HG02642 (cell line): Measurements from ENCODE around the gene MAPKAP1.
A peak's percentile ranks its signal among the peaks of the same experiment; 100 is the strongest.

Experiments used
- ATAC-seq: cut with Tn5 transposase; IDR thresholded peaks from one replicate; pipeline ENCODE4 v1.9.1; 2021; ENCODE audit warnings: mild to moderate bottlenecking; ENCODE audit not compliant: unreplicated experiment, poor library complexity

Gene MAPKAP1

DNA sequence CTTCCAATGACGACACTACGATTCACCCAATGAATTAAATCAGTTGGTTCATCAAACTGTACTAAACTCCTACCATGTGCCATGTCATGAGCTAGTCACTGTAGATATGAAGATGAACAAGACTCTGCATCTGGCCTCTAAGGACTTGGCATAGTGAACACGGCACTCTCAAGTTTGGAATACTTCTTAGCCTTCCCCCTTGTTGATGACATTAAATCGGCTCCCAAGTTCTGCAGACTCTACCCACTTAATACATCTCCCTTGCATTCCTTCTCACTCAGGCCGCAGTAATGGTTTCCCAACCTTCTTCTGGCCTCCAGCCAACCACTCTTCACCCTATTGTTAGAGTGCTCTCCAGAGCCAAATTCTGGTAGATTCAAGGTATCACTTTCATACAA, 184.7 kb downstream of the MAPKAP1 start:
- ATAC-seq = no peak

DNA sequence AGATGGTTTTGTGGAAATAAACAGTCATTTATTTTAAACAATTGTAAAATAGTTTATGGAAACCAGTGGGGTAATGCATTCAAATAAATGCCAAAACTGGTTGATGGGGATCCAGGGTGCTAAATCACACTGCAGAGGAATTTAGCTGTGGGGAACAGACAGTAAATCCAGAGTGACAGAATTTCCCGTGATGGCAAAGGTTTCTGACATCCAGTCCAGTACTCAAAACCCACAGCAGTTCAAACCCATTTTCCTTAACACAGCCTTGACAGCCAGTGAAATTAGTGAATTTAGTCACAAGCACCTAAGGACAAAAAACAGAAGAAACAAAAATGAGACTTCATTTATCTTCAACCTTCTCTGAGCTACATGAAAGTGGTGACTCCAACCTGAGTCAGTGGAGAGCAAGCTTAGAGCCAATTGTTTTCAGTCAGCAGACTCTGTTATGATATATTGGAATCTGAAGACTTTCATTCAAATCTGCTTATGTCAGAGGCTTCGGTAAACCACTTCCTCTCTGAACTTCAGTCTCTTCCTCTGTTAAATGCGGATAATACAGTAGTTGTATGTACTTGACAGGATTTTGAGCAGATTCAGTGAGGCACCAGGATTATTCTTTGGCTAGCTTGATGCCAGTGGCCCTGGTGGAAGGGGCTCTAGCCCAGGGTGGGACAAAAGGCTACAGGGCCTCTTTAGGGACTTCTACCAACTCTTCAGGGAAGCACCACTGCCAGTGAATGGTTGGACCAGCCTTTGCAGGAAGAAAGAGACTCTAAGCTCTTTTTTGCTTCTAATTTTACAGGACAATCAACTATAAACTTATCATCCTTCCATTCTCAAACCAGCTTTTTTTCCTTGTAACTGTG, 185.3 kb downstream of the MAPKAP1 start:
- ATAC-seq = no peak

DNA sequence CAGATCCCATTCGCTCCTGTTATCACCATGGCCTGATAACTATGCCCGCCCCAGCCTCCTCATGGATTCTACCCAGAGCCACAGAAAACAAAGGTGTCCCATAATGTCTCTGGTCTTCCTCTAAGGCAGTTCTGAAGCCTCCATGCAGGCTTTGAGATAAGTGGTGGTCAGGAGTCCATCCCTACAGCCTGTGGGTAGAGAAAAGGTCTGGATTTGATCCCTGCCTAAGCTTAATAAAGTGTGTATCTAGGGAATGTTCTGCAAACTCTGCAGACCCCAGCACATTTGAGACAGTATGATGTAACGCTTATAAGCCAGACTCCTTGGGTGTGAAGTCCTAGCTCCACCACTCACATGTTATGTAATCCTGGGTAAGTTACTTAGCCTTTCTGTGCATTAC, 187.3 kb downstream of the MAPKAP1 start:
- ATAC-seq = no peak

DNA sequence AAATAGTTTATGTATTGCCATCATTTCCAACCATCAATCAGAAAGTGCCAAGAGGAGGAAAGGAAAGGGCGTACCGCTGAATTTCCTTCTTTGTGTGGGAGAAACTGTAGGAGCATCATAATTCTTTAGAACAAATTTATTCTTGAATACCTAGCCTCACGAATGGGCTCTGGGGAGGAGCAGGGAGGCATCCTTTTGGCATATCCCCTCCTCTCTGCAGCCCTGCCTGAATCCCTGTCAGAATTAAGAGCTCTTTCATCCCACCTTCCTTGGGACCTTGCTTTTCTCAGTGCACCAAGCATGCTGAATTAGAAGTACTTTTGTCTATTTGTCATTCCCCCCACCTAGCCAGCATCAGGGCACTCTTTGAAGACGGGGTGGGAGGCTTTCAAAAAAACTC, 189.4 kb downstream of the MAPKAP1 start:
- ATAC-seq = no peak

DNA sequence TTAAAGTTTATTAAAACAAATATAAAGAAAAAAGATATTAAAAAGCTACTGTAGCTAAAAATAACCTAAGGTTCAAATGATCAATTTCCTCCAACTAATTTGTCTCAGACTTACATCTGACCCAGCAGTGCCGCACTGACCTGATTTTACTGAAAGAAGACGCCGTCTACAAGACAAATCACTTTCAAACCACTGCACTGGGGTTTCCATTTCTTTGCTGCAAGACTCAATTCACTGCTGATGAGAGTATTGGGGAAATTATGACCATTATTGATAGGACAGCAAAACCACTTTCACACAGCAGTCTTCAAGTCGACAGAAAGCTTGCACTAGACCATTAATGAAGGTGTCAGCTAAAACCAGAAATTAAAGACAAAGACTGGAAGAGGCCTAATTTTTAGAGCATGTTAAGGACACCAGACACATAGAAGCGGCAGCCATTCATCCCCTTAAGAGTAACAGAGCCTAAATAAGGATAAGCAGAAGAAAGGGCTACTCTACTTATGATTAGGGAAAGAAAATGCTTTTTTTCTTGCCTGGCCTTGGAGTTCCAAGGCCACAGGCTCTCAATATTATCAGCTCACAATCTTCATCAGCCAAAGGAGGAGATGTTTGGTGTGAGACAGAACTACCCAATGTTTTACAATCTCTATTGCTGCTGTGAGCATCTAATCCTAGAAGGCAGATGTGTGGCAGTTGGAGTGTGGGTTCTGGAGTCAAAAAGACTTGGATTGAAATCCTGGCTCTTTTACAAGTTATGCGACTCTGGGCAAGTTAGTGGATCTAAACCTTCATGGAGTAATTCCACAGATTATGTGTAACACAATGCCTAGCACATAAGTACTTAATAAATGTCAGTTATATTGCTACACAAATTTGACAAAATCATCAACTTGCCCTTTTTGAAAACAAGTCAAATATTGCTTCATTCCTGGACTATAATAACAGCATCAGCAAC, 190.7 kb downstream of the MAPKAP1 start:
- ATAC-seq = no peak

DNA sequence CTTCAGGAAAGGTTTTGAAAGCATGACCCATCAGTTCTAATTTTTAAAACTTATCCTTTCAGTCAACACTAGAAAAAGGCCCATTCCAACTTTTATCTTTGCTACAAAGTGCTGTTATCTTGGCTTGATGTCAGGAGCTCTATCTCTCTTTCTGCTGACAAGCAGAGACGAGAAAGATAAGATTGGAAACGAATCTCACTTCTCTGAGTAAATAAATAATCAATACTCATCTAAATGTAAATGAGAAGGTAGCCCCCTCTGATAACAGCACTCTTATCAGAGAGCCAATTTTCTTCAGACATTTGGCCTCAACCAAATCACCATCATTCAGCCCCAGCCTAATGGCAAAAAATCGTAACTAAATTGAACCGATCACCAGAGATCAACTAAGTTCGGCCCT, 191.7 kb downstream of the MAPKAP1 start:
- ATAC-seq = no peak

DNA sequence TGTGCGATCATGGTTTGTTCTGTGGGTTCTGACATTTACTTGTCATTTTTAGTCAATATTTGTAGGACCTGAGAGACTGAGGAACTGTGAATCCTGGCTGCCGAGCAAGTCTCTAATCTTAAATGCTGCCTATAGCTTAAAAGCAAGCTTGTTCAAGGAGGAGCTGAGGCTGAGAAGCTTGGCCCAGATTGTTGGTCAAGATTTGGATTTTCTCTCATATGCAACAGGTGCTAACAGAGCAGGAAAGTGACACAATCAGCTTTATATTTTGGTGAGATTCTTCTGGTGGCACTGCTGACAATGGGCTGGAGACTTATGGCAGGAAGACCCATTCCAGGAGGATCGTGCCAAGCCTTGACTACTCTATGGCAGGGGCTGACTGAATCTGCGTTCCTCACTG, 192.5 kb downstream of the MAPKAP1 start:
- no peak for ATAC-seq

DNA sequence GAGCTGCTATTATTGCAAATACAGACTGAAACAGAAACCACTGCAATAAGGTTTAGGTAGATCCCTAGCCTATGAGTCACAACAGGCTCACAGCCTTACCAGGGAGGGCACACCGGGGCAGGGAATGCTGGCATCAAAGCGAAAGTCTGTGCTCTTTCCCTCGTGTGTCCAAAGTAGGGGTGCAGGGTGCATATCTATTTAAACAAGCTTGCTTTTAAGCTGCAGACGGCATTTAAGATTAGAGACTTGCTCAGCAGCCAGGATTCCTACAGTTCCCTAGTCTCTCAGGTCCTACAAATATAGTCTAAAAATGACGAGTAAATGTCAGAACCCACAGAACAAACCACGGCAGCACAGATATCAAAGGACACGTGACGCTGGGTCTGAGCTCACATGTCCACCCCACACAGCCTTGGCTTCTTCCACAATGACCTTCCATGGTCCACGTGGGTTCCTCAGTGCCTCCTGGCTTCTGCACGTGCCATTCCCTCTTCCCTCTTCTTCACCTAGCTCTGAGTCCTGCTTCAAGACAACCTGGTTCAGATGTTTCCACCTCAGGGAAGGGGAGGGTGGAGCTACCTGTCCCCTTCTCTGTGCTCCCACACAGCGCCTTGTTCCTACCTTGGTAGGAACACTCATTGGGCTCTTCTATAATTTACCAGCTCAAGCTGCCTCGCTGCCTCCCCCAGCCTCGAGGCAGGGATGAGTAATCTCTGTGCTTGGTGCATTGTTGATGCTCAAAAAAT, 193.2 kb downstream of the MAPKAP1 start:
- ATAC-seq = peak; percentile 84

DNA sequence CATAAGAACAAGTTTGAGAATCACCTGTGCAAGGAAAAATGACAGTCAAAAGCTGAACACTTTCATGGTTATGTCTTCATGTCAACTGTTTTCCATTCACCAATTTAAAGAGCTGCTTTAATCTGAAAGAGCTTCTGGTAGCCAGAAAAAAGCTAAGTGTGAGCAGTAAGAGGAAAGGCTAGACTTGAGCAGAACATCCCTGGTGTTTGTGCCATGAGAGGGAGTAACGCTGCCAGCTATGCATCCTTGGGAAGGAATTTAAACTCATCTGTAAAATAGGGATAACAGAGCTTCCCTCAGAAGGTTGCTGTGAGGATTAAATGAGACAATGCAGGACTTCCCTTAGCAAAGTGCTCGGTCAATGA, 193.7 kb downstream of the MAPKAP1 start:
- ATAC-seq = peak; percentile 18

DNA sequence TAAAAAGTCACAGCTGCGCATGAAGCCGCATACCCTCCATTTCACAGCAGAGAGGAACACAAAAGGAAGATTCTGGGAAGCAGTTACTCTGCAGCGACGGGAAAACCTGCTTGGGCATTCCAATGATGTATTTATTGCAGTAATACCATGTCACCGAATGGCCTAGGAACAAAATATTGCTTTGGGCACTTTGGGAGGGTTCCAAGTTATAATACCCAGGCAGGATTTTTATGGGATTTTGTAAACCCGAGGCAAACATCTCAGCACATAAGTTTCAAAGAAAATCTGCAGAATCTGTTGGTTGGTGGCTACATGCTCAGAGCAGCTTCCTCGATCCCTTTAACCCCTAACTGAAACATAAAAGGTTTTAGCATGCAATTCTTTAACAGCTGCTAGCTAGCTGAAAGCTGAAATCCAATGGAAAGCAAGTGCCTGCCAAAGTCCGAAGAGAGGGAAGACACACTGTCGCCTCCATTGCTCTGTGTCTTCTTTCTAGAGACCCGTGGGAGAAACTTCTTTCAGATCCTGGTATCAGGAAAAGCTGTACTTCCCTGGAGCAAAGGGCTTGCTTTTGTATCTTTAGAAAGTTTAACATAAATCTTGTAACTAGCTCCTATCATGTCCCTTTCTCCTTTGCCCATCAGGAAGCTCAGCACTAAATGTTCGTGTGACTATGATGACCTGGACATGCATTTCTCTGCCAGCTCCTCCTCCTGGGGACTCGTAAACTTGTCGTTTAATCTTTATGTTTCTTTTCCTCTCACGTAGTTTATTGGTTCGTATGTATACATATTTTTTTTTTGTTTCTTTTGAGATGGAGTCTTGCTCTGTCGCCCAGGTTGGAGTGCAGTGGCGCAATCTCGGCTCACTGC, 195.0 kb downstream of the MAPKAP1 start:
- no peak for ATAC-seq

DNA sequence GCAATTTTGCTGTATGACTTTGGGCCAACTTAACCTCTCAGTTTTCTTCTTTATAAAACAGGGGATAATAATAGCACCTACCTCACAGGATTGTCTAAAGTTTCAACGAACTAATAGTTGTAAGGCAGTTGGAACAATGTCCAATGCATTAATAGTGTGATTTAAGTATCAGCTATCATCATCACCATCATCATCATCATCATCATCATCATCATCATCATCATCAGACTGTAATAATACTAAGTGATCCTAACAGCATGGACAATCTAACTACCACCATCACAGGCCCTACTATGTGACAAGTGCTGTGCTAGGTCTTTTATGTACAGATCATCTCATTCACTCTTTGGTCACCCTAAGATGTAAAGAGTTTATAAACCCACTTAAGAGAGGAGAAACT, 196.0 kb downstream of the MAPKAP1 start:
- ATAC-seq = no peak

DNA sequence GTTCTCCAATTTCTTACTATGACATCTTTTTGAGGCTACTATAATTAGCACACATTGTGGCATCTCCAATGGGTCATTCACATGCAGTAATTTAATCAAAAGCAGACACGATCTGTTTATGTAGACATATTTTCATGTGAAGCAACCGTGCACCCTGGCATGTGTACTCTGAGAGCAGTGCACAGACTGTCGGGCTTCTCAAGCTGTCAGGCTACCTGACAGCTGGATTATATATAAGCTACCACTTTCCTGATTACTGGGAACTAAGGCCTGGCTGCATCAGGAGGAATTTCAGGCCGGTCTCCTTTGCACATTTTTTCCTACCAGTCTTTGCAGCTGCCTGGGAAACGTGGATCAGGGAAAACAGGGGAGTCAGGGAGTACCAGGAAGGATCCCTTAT, 197.5 kb downstream of the MAPKAP1 start:
- ATAC-seq = no peak

DNA sequence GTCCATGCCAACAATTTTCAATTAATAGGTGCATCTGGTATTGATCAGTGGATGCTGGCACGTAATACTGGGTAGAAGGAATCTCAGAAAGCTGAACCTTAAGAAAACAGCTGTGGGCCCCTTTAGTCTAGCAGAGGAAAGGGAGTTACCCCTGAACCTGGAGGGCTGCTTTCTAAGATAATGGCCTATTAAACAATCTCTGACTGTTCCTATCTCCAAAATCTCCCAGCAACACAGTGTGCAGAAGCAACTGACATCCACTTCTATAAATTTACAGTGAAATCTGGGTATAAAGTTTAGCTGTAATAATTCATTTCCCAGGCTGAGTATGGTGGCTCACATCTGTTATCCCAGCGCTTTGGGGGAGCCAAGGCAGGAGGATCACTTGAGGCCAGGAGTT, 198.8 kb downstream of the MAPKAP1 start:
- ATAC-seq = no peak

DNA sequence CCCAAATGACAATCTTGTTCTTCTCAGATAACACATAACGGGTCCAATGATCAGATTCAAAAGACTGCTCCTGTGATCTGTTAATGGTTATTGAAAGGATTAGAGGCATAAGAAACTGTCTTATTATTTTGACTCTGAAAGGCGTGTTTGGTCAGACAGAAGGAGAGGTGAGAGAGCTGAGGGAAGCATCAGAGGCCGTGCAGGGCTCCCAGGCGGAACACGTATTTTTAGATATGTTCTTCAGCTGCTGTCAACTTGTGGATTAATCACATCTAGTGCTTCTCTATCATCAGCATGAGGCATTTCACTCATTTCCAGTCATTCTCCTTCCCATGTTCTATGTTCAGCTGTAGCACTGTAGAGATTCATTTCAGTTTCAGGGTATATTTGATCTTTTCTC, 199.8 kb downstream of the MAPKAP1 start:
- ATAC-seq = no peak

DNA sequence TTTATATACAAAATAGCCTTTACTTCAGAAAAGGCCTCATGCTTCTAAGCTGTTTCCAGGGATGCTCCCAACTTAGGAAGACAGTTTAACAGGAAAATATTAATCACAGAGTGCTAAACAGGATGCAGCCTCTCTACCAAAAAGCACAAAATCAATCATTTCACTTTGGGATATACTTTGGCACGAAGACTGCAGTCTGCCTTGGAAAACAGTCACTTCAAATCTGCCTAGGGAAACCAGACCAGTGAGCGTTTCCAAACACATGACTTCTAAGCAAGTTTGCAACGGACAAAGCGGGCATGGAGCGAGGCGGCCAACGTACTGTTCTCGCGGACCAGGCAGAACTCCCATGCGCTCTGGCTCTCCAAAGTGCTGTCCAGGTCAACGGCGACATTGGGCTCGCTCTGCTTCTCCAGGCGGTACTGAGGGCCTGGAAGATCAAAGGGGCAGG, 201.0 kb downstream of the MAPKAP1 start:
- ATAC-seq = no peak

DNA sequence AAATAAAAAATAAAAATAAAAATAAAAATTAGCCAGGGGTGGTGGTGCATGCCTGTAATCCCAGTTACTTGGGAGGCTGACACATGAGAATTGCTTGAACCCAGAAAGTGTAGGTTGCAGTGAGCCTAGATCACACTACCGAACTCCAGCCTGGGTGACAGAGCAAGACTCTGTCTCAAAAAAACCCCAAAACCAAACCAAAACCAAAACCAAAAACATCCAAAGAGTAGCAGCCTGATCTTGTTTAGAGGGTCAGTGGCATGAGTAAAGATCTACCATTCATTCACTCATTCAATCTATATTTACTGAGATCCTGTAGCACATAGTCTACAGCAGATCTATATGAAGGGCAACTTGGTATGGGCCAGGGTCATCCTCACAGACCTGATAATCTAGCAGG, 202.4 kb downstream of the MAPKAP1 start:
- no peak for ATAC-seq

DNA sequence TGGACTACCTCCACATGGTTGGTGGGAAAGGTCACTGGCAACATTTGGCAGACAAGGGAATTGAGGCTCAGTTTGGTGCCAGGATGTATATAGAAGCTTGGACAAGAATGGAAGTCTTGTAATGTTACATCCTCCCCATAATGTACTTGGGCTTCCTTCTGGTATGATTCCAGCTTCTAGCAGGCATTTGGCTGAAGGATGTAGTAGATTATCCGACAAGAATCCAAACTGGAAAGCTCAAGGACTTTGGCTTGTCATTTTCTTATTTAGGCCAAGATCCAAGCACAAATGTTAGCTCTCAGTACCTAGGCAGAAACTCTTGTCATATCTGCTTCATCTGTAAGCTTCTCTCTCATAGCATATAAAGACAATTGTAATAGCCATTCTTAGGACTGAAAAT, 209.1 kb downstream of the MAPKAP1 start:
- no peak for ATAC-seq

DNA sequence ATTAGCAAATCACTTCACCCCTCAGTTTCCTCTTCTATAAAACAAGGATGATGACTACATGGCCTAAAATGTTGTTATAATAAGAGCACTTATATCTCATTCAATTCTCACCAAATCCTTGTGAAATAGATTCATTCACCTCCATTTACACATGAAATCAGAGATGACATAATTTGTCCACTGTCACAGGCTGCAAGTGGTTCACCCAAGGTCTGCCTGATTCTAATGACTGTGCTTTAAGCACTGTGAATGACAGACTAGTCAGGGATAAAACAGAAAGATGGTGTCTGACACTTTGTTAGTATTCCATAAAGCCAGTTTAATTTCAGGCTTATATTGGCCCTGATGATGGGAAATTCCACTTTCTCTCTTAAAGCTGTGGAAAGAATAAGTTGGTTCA, 209.5 kb downstream of the MAPKAP1 start:
- ATAC-seq = no peak

DNA sequence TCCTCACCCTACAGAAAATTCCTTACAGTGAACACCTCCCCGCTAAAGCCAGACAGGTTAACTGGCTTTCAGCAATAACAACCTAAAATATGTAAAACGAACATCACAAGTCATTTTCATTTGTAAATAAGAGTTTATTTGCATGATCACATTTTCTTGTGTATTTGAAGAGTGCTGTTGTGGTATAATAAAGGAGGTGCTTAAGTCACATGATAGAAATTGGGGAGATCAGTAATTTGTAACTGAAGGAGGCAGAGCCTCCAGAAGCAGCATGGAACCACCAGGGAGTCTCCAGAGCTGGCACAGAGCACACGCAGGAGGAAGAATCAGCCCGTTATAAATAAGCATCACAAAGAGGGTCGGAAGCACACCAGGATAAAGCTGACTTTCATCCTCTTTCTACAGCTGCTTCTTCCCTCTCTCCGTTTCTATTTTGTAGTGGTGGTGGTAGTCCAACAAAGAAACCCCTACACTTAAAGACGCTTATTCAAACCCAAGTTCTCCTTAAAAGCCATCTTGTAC, 210.6 kb downstream of the MAPKAP1 start:
- no peak for ATAC-seq
